DND-41 (cell line): ENCODE results near the gene CDKN2B.

ENCODE experiments used
- CTCF ChIP-seq: IDR thresholded peaks from 2 replicates; pipeline ENCODE4 v1.5.1; 2012; ENCODE audit warnings: borderline replicate concordance, low read length, moderate library complexity, mild to moderate bottlenecking; ENCODE audit not compliant: poor library complexity, severe bottlenecking; ENCODE audit errors: extremely low read depth
- EZH2 ChIP-seq: IDR thresholded peaks from 3 replicates; pipeline ENCODE4 v1.6.1; 2012; ENCODE audit warnings: borderline replicate concordance, low read depth, mild to moderate bottlenecking, moderate library complexity, low read length, inconsistent platforms; ENCODE audit not compliant: severe bottlenecking

DNA sequence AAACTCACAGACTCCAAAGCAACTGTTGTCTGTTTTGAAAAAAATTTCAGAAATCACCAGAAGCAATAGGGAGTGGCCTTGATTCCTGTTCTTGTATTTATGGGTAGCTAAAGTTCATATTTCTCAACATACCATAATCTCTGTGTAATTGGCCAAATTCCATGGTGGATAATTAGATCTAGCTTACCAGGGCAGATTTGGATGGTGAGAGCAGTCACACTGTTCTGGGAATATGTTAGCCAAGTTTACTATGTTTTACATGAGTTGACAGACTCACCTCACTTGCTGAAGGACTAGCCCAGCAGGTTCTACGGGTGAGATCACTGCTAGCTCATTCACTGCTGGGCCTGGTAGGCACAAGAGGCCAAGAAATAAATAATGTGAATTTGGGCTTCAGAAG, 32.7 kb upstream of the CDKN2B start:
- TF ChIP-seq CTCF (no peak), EZH2 (no peak)
